ENCODE measurements around the gene TMEM60. TPM values are rescaled to one million over a fixed set of nuclear protein-coding genes. Genes with fewer than 3 reads are reported as not detected.

The TMEM60 gene
- total and polyA plus RNA-seq, 12 donors, result 4.7 to 15.6 (median 7.9) TPM

GRCh38 chr7:77766801-77767605 lies 31.2 kb downstream of the TMEM60 start:
- H3K36me3 ChIP-seq, result peaks cover 0 to 56% (median 4%) of the 10 kb centered on the region in 9 donors
- no peaks in the 10 kb centered on the region for H3K27me3 ChIP-seq
- no peak for DNase-seq
- H3K4me1 ChIP-seq, result peaks cover 0 to 15% (median 5%) of the 10 kb centered on the region in 9 donors
- 93 to 94% methylated on average over 6 of the region's 6 CpGs for WGBS, 2 donors
- TF ChIP-seq CTCF (IDR thresholded peaks at IDR 0.05), result no peak
- intact Hi-C loops (cut with DNase I), result no loop called here
- no peak for ATAC-seq
- no peak overlapping the region for H3K27ac ChIP-seq
- H3K4me3 ChIP-seq, result no peak overlapping the region
- no peaks in the 10 kb centered on the region for H3K9me3 ChIP-seq

- H3K27me3 ChIP-seq, result no peaks in the 10 kb centered on the region
- intact Hi-C loops (cut with DNase I), result no loop called here
- 93 to 99% methylated on average over 4 of the region's 4 CpGs for WGBS, 2 donors
- H3K36me3 ChIP-seq, result peaks cover 0 to 47% (median 4%) of the 10 kb centered on the region in 9 donors
- H3K27ac ChIP-seq, result no peak overlapping the region
- H3K4me3 ChIP-seq, result no peak overlapping the region
- no peak for TF ChIP-seq CTCF (IDR thresholded peaks at IDR 0.05)
- H3K4me1 ChIP-seq, result peaks cover 0 to 15% (median 5%) of the 10 kb centered on the region in 9 donors
- ATAC-seq (no peak), DNase-seq (no peak)
- no peaks in the 10 kb centered on the region for H3K9me3 ChIP-seq
Observed at GRCh38 chr7:77765906-77766800, 32.1 kb downstream of the TMEM60 start.

GRCh38 chr7:77765481-77765880 lies 32.8 kb downstream of the TMEM60 start:
- Histone ChIP-seq H3K27ac (no peak overlapping the region), H3K9me3 (no peaks in the 10 kb centered on the region), H3K36me3 (peaks cover 0 to 41% (median 3%) of the 10 kb centered on the region in 9 donors), H3K4me1 (peaks cover 0 to 15% (median 5%) of the 10 kb centered on the region in 9 donors), H3K27me3 (no peaks in the 10 kb centered on the region), H3K4me3 (no peak overlapping the region)
- intact Hi-C loops (cut with DNase I), result no loop called here
- DNase-seq (no peak), ATAC-seq (no peak)
- WGBS, 2 donors, result 74 to 81% methylated on average over 3 of the region's 3 CpGs
- TF ChIP-seq CTCF (IDR thresholded peaks at IDR 0.05), result no peak

GRCh38 chr7:77760809-77761453 lies 37.3 kb downstream of the TMEM60 start:
- WGBS, 2 donors, result 90 to 91% methylated on average over 10 of the region's 10 CpGs
- no peaks in the 10 kb centered on the region for H3K9me3 ChIP-seq
- no peaks in the 10 kb centered on the region for H3K27me3 ChIP-seq
- ATAC-seq (no peak), DNase-seq (no peak)
- H3K4me3 ChIP-seq, result no peak overlapping the region
- no peak overlapping the region for H3K27ac ChIP-seq
- intact Hi-C loops (cut with DNase I), result no loop called here
- H3K4me1 ChIP-seq, result peaks cover 0 to 31% (median 15%) of the 10 kb centered on the region in 9 donors
- H3K36me3 ChIP-seq, result peaks cover 0 to 6% (median 0%) of the 10 kb centered on the region in 9 donors
- TF ChIP-seq CTCF (IDR thresholded peaks at IDR 0.05), result no peak

Measured in heart right ventricle (tissue), 16 donors.